GM19238 (cell line): Measurements from ENCODE around the gene HIF3A.
"Not testable (repeated sequence)": the region's sequence is repeated elsewhere in the genome, so short reads cannot be mapped to it uniquely, and the experiment has no call there.

Experiments used
- DNase-seq: peaks from one replicate; pipeline ENCODE4 v3.0.0; 2011; ENCODE audit warnings: low spot score; ENCODE audit not compliant: insufficient read length

The HIF3A gene

GRCh38 chr19:46296722-46297461, at the start of gene HIF3A:
TSS of gene HIF3A (plus strand) at chr19:46297042. CDS start at chr19:46297077, 35 bp downstream.
- DNase-seq: no peak

- DNase-seq: no peak
Measured at GRCh38 chr19:46250076-46250735, 46.6 kb upstream of the HIF3A start.

- DNase-seq: no peak
Measured at GRCh38 chr19:46251416-46251815, 45.4 kb upstream of the HIF3A start.

- no peak for DNase-seq
Measured at GRCh38 chr19:46254776-46255175, 42.1 kb upstream of the HIF3A start.

GRCh38 chr19:46256855-46257254, 40.0 kb upstream of the HIF3A start:
- DNase-seq: no peak

- DNase-seq: not testable (repeated sequence)
Measured at GRCh38 chr19:46261501-46261900, 35.3 kb upstream of the HIF3A start.

- DNase-seq: peak; percentile 26
Measured at GRCh38 chr19:46262684-46263296, 34.1 kb upstream of the HIF3A start.

- DNase-seq: not testable (repeated sequence)
Measured at GRCh38 chr19:46264801-46265200, 32.0 kb upstream of the HIF3A start.

GRCh38 chr19:46265217-46265828, 31.5 kb upstream of the HIF3A start:
- DNase-seq: peak; percentile 51

GRCh38 chr19:46269101-46269500, 27.7 kb upstream of the HIF3A start:
- DNase-seq: no peak

- no peak for DNase-seq
Measured at GRCh38 chr19:46270521-46271256, 26.2 kb upstream of the HIF3A start.

GRCh38 chr19:46271481-46272197, 25.2 kb upstream of the HIF3A start:
- DNase-seq: no peak

- DNase-seq: not testable (repeated sequence)
Measured at GRCh38 chr19:46273931-46274330, 22.9 kb upstream of the HIF3A start.

GRCh38 chr19:46279177-46279576, 17.7 kb upstream of the HIF3A start:
- DNase-seq: no peak

GRCh38 chr19:46283771-46284170, 13.1 kb upstream of the HIF3A start:
- DNase-seq: no peak

GRCh38 chr19:46284635-46285034, 12.2 kb upstream of the HIF3A start:
- no peak for DNase-seq

- DNase-seq: no peak
Measured at GRCh38 chr19:46287585-46287984, 9.3 kb upstream of the HIF3A start.

GRCh38 chr19:46288896-46289588, 7.8 kb upstream of the HIF3A start:
- no peak for DNase-seq

- DNase-seq: no peak
Measured at GRCh38 chr19:46289724-46290619, 6.9 kb upstream of the HIF3A start.
